CD4-positive, CD25-positive, alpha-beta regulatory T cell (primary cell): ENCODE data around the gene SS18L1. TPM values are rescaled to one million over a fixed set of nuclear protein-coding genes. Genes with fewer than 3 reads are reported as not detected.

Source experiments
- ATAC-seq, 2 donors: fragments of 150-1000 bp; cut with Tn5 transposase; one replicate each; pipeline ENCODE4 v1.10.0; 2021; ENCODE audit warnings: low read depth in 2 of 2, moderate number of reproducible peaks in 2 of 2, moderate library complexity in 1 of 2
- DNase-seq, 3 donors: peaks; one replicate each; pipeline versions ENCODE4 v3.0.0 to v3.0.0-alpha.2; 2012 to 2022; ENCODE audit warnings: mixed read lengths in 1 of 3
- H3K27ac ChIP-seq: one replicate; pipeline ENCODE4 v1.7.0; 2013; ENCODE audit warnings: mild to moderate bottlenecking, low read length; ENCODE audit not compliant: insufficient read depth, poor library complexity, severe bottlenecking
- H3K27me3 ChIP-seq: one replicate; pipeline ENCODE4 v1.7.0; 2013; ENCODE audit warnings: low read length; ENCODE audit not compliant: control insufficient read depth, insufficient read depth
- H3K36me3 ChIP-seq: one replicate; pipeline ENCODE4 v1.7.0; 2013; ENCODE audit warnings: mild to moderate bottlenecking, low read length, moderate library complexity; ENCODE audit not compliant: control insufficient read depth, insufficient read depth
- H3K4me1 ChIP-seq: 2 replicates; pipeline ENCODE4 v1.7.0; 2013; ENCODE audit warnings: mild to moderate bottlenecking, low read length; ENCODE audit not compliant: insufficient read depth, control insufficient read depth, poor library complexity, severe bottlenecking
- H3K4me3 ChIP-seq: one replicate; pipeline ENCODE4 v1.7.0; 2013; ENCODE audit warnings: low read depth, mild to moderate bottlenecking, low read length, moderate library complexity
- H3K9me3 ChIP-seq, 2 experiments: 1 replicate in 1 of 2; 2 replicates in 1 of 2; pipeline ENCODE4 v1.7.0; 2013; ENCODE audit warnings: low read length in 2 of 2, mild to moderate bottlenecking in 1 of 2, moderate library complexity in 1 of 2; ENCODE audit not compliant: control insufficient read depth in 2 of 2
- H3K27ac Mint-ChIP-seq, 3 donors: one replicate each; pipeline ENCODE4 v1.8.0; 2020 to 2022; ENCODE audit warnings: mild to moderate bottlenecking in 3 of 3, mixed read lengths in 3 of 3, moderate library complexity in 2 of 3
- H3K27me3 Mint-ChIP-seq: one replicate; pipeline ENCODE4 v1.8.0; 2022; ENCODE audit warnings: mild to moderate bottlenecking, mixed read lengths
- H3K36me3 Mint-ChIP-seq: one replicate; pipeline ENCODE4 v1.8.0; 2020; ENCODE audit warnings: mixed read lengths
- H3K4me1 Mint-ChIP-seq, 4 donors: one replicate each; pipeline ENCODE4 v1.8.0; 2020 to 2022; ENCODE audit warnings: mixed read lengths in 4 of 4, mild to moderate bottlenecking in 1 of 4
- H3K4me3 Mint-ChIP-seq, 4 donors: one replicate each; pipeline ENCODE4 v1.8.0; 2020 to 2022; ENCODE audit warnings: mild to moderate bottlenecking in 4 of 4, mixed read lengths in 4 of 4, moderate library complexity in 3 of 4
- H3K9me3 Mint-ChIP-seq, 7 donors: one replicate each; pipeline ENCODE4 v1.8.0; 2020 to 2022; ENCODE audit warnings: mixed read lengths in 7 of 7, mild to moderate bottlenecking in 3 of 7, moderate library complexity in 2 of 7
- polyA plus RNA-seq, 4 donors: library from polyadenylated mRNA; unstranded; fragments of 300-500 nt; fragmentation: Illumina TruSeq; gene quantifications; one replicate each; pipeline ENCODE4 v1.2.3, GENCODE V29; 2021
- total RNA-seq: library from RNA; stranded (reverse); gene quantifications from one replicate; pipeline ENCODE4 v1.2.3, GENCODE V29; 2022

The SS18L1 gene
- total and polyA plus RNA-seq, 5 donors from 2014 or later = 0.39 to 21.0 (median 0.81) TPM

DNA sequence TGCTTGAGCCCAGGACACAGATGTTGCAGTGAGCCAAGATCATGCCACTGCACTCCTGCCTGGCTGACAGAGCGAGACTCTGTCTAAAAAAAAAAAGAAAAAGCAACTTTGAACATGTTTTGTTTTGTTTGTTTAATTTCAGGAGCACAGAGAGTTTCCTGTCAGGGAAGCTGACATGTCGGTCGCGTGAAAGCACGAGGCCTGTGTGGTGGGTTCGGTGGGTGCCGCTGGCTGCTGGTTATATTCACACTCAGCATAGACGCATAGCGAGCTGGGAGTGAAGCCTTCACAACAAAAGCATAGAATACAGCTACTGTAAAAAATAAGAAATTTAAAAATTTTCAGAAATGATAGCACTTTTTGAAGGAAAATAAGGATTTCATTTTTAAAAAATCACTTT lies 53.7 kb downstream of the SS18L1 start:
- no peak for ATAC-seq
- peaks cover 0 to 3% (median 0%) of the 10 kb centered on the region in 4 donors for H3K4me1 Mint-ChIP-seq

DNA sequence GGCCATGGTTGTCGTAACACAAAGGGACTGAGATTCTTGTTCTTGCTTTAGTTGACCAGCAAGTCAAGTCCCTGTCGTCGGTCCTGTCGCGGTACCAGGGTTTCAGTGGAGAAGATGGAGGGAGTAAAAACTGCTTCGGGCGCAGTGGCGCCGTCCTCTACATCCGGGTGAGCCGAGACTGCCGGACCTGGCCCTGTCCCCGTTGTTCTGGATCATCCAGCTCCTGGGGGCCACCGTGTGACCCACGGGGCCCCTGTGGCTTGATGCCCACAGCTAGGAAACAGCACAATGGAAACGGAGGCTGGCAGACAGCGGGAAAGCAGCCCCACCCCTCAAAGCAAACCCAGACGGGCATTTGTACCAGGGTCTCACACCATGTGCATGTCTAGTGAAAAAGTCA lies 54.2 kb downstream of the SS18L1 start:
- H3K27ac ChIP-seq = no peak overlapping the region
- no peaks in the 10 kb centered on the region for H3K4me1 ChIP-seq
- ATAC-seq = no peak
- H3K9me3 ChIP-seq = no peaks in the 10 kb centered on the region
- H3K4me3 ChIP-seq = no peak overlapping the region
- peaks cover 15% of the 10 kb centered on the region for H3K36me3 Mint-ChIP-seq
- DNase-seq = no peak
- no peaks in the 10 kb centered on the region for H3K27me3 Mint-ChIP-seq
- peaks cover 53% of the 10 kb centered on the region for H3K36me3 ChIP-seq
- no peak overlapping the region for H3K27ac Mint-ChIP-seq
- no peak overlapping the region for H3K4me3 Mint-ChIP-seq
- H3K27me3 ChIP-seq = no peaks in the 10 kb centered on the region
- peaks cover 0 to 3% (median 0%) of the 10 kb centered on the region in 4 donors for H3K4me1 Mint-ChIP-seq
- no peaks in the 10 kb centered on the region for H3K9me3 Mint-ChIP-seq

More for the DNA sequence above, 53.7 kb downstream of the SS18L1 start:
- no peaks in the 10 kb centered on the region for H3K9me3 Mint-ChIP-seq
- Histone ChIP-seq H3K27me3 (no peaks in the 10 kb centered on the region), H3K9me3 (no peaks in the 10 kb centered on the region), H3K27ac (no peak overlapping the region), H3K4me1 (no peaks in the 10 kb centered on the region), H3K36me3 (peaks cover 53% of the 10 kb centered on the region), H3K4me3 (no peak overlapping the region)
- H3K36me3 Mint-ChIP-seq = peaks cover 15% of the 10 kb centered on the region
- DNase-seq = no peak
- H3K27me3 Mint-ChIP-seq = no peaks in the 10 kb centered on the region
- H3K4me3 Mint-ChIP-seq = no peak overlapping the region
- no peak overlapping the region for H3K27ac Mint-ChIP-seq

DNA sequence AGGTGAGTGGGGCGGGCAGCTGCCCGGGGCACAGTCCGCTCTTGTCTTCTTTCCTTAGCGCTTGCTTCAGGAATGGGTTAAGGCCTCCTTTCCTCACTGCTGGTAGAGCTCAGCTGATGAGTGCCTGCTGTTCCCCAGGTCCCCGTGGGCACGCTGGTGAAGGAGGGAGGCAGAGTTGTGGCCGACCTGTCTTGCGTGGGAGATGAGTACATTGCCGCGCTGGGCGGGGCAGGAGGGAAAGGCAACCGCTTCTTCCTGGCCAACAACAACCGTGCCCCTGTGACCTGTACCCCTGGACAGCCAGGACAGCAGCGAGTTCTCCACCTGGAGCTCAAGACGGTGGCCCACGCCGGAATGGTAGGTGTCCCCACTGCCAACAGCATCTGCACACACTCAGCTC lies 54.9 kb downstream of the SS18L1 start:
- H3K9me3 Mint-ChIP-seq = no peaks in the 10 kb centered on the region
- no peaks in the 10 kb centered on the region for H3K27me3 ChIP-seq
- H3K36me3 ChIP-seq = peaks cover 53% of the 10 kb centered on the region
- H3K4me3 ChIP-seq = no peak overlapping the region
- DNase-seq (no peak), ATAC-seq (no peak)
- no peak overlapping the region for H3K27ac ChIP-seq
- no peak overlapping the region for H3K27ac Mint-ChIP-seq
- no peak overlapping the region for H3K4me3 Mint-ChIP-seq
- H3K4me1 ChIP-seq = no peaks in the 10 kb centered on the region
- peaks cover 21% of the 10 kb centered on the region for H3K36me3 Mint-ChIP-seq
- peaks cover 0 to 4% (median 0%) of the 10 kb centered on the region in 4 donors for H3K4me1 Mint-ChIP-seq
- H3K9me3 ChIP-seq = no peaks in the 10 kb centered on the region
- H3K27me3 Mint-ChIP-seq = no peaks in the 10 kb centered on the region

DNA sequence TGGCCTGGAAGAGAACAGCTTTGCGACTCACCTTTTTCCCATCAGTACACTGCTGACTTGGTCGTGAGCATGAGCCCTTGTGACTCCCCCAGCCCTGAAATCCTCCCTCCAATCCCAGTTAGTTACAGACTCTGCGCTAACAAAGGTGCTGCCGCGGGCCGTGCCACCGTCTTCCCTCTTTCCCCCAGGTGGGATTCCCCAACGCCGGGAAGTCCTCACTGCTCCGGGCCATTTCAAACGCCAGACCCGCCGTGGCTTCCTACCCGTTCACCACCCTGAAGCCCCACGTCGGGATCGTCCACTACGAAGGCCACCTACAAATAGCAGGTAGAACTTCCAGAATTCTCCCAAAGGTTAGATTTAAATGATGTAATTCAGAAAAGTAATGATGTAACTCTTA lies 55.4 kb downstream of the SS18L1 start:
- H3K4me1 Mint-ChIP-seq = peaks cover 0 to 4% (median 0%) of the 10 kb centered on the region in 4 donors
- H3K27ac Mint-ChIP-seq = no peak overlapping the region
- DNase-seq (no peak), ATAC-seq (no peak)
- H3K27me3 Mint-ChIP-seq = no peaks in the 10 kb centered on the region
- Histone ChIP-seq H3K9me3 (no peaks in the 10 kb centered on the region), H3K27me3 (no peaks in the 10 kb centered on the region), H3K27ac (no peak overlapping the region), H3K36me3 (peaks cover 50% of the 10 kb centered on the region), H3K4me1 (no peaks in the 10 kb centered on the region), H3K4me3 (no peak overlapping the region)
- H3K36me3 Mint-ChIP-seq = peaks cover 23% of the 10 kb centered on the region
- no peak overlapping the region for H3K4me3 Mint-ChIP-seq
- H3K9me3 Mint-ChIP-seq = no peaks in the 10 kb centered on the region

DNA sequence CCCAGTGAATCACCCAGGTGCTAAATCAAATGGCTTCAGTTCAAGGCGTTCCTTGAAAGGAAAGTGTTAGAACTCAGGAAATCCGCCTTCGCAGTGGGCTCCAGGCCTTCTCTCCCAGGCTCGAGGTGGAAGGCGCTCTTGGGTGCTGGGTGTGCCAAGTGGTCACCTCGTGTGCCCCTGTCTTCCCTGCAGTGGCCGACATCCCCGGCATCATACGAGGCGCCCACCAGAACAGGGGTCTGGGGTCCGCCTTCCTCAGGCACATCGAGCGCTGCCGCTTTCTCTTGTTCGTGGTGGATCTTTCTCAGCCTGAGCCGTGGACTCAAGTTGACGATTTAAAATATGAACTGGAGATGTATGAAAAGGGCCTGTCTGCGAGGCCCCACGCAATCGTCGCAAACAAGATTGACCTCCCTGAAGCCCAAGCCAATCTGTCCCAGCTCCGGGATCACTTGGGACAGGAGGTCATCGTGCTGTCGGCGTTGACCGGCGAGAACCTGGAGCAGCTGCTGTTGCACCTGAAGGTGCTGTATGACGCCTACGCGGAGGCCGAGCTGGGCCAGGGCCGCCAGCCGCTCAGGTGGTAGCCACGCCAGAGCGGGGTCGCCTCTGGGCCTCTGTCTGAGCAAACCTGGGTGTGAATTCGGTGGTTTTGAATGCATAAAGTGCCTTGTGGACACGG lies 57.1 kb downstream of the SS18L1 start:
- Mint-ChIP-seq H3K27me3 (no peaks in the 10 kb centered on the region), H3K27ac (no peak overlapping the region), H3K36me3 (peaks cover 20% of the 10 kb centered on the region), H3K4me3 (no peak overlapping the region), H3K4me1 (peaks cover 0 to 4% (median 0%) of the 10 kb centered on the region in 4 donors), H3K9me3 (no peaks in the 10 kb centered on the region)
- no peaks in the 10 kb centered on the region for H3K9me3 ChIP-seq
- H3K27ac ChIP-seq = no peak overlapping the region
- H3K27me3 ChIP-seq = no peaks in the 10 kb centered on the region
- no peak overlapping the region for H3K4me3 ChIP-seq
- peaks cover 49% of the 10 kb centered on the region for H3K36me3 ChIP-seq
- no peaks in the 10 kb centered on the region for H3K4me1 ChIP-seq
- no peak for DNase-seq
- no peak for ATAC-seq

DNA sequence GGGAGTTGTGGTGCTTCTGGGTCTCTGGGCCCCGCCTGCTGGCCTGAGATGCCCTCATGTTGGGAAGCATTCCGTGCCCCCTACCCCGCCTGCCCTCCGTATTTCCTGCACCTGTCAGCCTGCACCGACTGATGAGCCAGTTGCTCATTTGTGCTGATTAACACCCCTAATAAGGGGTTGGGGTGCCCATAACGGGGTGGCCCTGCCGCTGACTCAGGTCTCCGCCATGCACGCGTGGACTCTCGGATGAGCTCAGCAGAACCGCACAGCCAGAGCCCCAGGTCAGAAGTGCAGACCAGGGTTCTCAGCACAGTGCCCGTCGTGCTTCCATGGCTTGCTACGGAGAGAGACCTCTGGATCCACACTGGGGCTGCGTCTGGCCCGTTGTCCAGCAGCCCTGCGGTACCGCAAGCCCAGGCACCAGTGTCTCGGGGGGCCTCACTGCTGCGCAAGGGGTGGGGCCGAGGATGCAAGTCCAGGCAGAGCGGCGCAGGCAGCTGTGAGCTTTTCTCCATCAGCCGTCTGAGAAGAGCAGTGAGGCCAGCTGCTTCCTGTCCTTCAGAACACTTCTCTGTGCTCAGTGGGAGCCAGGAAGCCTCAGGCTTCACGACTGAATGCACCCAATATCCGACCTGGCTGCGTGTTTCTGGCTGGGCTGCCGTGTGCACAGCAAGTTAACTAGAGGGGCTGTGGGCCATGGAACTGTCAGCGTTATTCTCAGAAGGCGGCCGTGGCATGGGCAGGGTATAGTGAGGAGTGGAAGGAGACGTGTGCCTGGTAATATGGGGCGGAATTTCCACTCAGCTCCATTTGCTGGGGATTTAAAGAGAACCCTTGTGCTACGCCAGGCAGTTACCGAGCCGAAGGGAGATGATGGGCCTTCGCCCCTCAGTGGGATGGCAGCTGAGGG lies 57.9 kb downstream of the SS18L1 start:
- H3K9me3 ChIP-seq = no peaks in the 10 kb centered on the region
- H3K4me3 ChIP-seq = no peak overlapping the region
- Mint-ChIP-seq H3K9me3 (no peaks in the 10 kb centered on the region), H3K27me3 (no peaks in the 10 kb centered on the region), H3K27ac (peak overlapping the region in 1 of 3 donors; percentile 77), H3K4me1 (peaks cover 0 to 4% (median 0%) of the 10 kb centered on the region in 4 donors), H3K36me3 (peaks cover 18% of the 10 kb centered on the region), H3K4me3 (no peak overlapping the region)
- DNase-seq = no peak
- no peaks in the 10 kb centered on the region for H3K27me3 ChIP-seq
- no peak overlapping the region for H3K27ac ChIP-seq
- H3K4me1 ChIP-seq = no peaks in the 10 kb centered on the region
- peaks cover 44% of the 10 kb centered on the region for H3K36me3 ChIP-seq
- no peak for ATAC-seq

DNA sequence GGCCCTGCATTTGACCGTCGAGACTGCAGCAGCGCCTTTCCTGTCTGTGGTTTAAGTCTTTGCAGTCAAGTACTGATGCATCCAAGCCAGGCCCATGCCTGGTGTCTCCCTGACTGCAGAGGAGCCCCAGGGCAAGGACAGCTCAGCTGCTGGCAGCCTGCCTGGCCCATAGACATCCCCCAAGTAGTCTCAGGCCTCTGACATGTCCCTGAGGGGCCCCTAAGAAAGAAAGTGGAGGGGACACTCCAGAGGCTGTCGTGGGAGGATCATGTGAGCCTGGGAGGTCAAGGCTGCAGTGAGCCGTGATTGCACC lies 58.5 kb downstream of the SS18L1 start:
- ATAC-seq (no peak), DNase-seq (no peak)
- no peaks in the 10 kb centered on the region for H3K27me3 Mint-ChIP-seq
- H3K4me3 Mint-ChIP-seq = no peak overlapping the region
- Histone ChIP-seq H3K27me3 (no peaks in the 10 kb centered on the region), H3K4me3 (no peak overlapping the region), H3K4me1 (no peaks in the 10 kb centered on the region), H3K9me3 (no peaks in the 10 kb centered on the region), H3K36me3 (peaks cover 44% of the 10 kb centered on the region), H3K27ac (no peak overlapping the region)
- H3K9me3 Mint-ChIP-seq = no peaks in the 10 kb centered on the region
- peaks cover 18% of the 10 kb centered on the region for H3K36me3 Mint-ChIP-seq
- no peak overlapping the region for H3K27ac Mint-ChIP-seq
- peaks cover 0 to 4% (median 0%) of the 10 kb centered on the region in 4 donors for H3K4me1 Mint-ChIP-seq
